Mesothelial cell of epicardium (in vitro differentiated cells): ENCODE data around the gene SLC10A1. TPM values are rescaled to one million over a fixed set of nuclear protein-coding genes. Genes with fewer than 3 reads are reported as not detected.

Experiments used
- DNase-seq, 2 experiments: peaks; one replicate each; pipeline ENCODE4 v3.0.0; 2021; ENCODE audit warnings: low spot score in 2 of 2; ENCODE audit not compliant: unreplicated experiment in 2 of 2
- H3K27ac Mint-ChIP-seq: 2 replicates; pipeline ENCODE4 v1.8.0; 2021; ENCODE audit warnings: mixed read lengths
- H3K27me3 Mint-ChIP-seq: 2 replicates; pipeline ENCODE4 v1.8.0; 2021; ENCODE audit warnings: low read depth, mixed read lengths
- H3K36me3 Mint-ChIP-seq: 2 replicates; pipeline ENCODE4 v1.8.0; 2021; ENCODE audit warnings: mixed read lengths
- H3K4me1 Mint-ChIP-seq: 2 replicates; pipeline ENCODE4 v1.8.0; 2021; ENCODE audit warnings: mixed read lengths
- H3K4me3 Mint-ChIP-seq: 2 replicates; pipeline ENCODE4 v1.8.0; 2021; ENCODE audit warnings: mild to moderate bottlenecking, moderate library complexity, mixed read lengths
- H3K9me3 Mint-ChIP-seq: 2 replicates; pipeline ENCODE4 v1.8.0; 2021; ENCODE audit warnings: mixed read lengths
- total RNA-seq: library from RNA; stranded (reverse); gene quantifications from 3 replicates; pipeline ENCODE4 v1.2.1, GENCODE V29; 2021
- TF ChIP-seq, protein P1 (sequence below): fragments of 200-600 bp; sonication (generic); IDR thresholded peaks from one replicate; pipeline ENCODE4 v1.5.0; 2021; ENCODE audit warnings: antibody characterized with exemption; ENCODE audit not compliant: unreplicated experiment

Gene SLC10A1
- total RNA-seq, 1 donor from 2014 or later, result not detected

- no peaks in the 10 kb centered on the region for H3K4me1 Mint-ChIP-seq
- H3K36me3 Mint-ChIP-seq, result no peaks in the 10 kb centered on the region
- DNase-seq, result no peak
- peaks cover 1% of the 10 kb centered on the region for H3K27me3 Mint-ChIP-seq
- no peaks in the 10 kb centered on the region for H3K9me3 Mint-ChIP-seq
- no peak overlapping the region for H3K4me3 Mint-ChIP-seq
- H3K27ac Mint-ChIP-seq, result no peak overlapping the region
- TF ChIP-seq, protein P1, sequence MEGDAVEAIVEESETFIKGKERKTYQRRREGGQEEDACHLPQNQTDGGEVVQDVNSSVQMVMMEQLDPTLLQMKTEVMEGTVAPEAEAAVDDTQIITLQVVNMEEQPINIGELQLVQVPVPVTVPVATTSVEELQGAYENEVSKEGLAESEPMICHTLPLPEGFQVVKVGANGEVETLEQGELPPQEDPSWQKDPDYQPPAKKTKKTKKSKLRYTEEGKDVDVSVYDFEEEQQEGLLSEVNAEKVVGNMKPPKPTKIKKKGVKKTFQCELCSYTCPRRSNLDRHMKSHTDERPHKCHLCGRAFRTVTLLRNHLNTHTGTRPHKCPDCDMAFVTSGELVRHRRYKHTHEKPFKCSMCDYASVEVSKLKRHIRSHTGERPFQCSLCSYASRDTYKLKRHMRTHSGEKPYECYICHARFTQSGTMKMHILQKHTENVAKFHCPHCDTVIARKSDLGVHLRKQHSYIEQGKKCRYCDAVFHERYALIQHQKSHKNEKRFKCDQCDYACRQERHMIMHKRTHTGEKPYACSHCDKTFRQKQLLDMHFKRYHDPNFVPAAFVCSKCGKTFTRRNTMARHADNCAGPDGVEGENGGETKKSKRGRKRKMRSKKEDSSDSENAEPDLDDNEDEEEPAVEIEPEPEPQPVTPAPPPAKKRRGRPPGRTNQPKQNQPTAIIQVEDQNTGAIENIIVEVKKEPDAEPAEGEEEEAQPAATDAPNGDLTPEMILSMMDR, result no peak
These were observed 44.6 kb upstream of the SLC10A1 start for GRCh38 chr14:69841656-69842055.

GRCh38 chr14:69839661-69840060 lies 42.6 kb upstream of the SLC10A1 start:
- DNase-seq, result no peak
- peaks cover 10% of the 10 kb centered on the region for H3K27me3 Mint-ChIP-seq
- TF ChIP-seq, protein P1, result no peak
- no peaks in the 10 kb centered on the region for H3K36me3 Mint-ChIP-seq
- no peak overlapping the region for H3K4me3 Mint-ChIP-seq
- no peaks in the 10 kb centered on the region for H3K4me1 Mint-ChIP-seq
- no peaks in the 10 kb centered on the region for H3K9me3 Mint-ChIP-seq
- no peak overlapping the region for H3K27ac Mint-ChIP-seq

DNA sequence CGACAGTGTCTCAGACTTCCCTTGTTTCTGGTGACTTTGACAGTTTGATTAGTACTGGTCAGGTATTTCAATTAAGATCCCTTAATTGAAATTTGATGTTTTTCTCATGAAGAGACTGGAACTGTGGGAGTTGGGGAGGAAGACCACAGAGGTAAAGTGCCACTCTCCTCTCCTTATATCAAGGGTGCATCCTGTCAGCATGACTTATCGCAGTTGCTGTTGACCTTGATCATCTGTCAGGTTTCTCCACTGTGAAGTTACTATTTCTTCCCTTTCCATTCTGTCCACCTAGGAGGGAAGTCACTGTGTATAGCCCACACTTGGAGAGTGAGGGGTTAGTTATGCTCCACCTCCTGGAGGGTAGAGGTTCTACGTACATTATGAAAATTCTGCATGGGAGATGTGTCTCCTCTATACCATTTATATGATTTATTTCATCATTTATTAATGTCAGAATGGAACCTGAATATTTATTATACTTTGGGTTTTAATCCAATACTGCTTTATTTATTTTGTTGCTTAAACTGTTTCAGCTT lies 41.9 kb upstream of the SLC10A1 start:
- H3K36me3 Mint-ChIP-seq, result no peaks in the 10 kb centered on the region
- DNase-seq, result no peak
- H3K4me3 Mint-ChIP-seq, result no peak overlapping the region
- H3K27ac Mint-ChIP-seq, result no peak overlapping the region
- no peaks in the 10 kb centered on the region for H3K4me1 Mint-ChIP-seq
- peaks cover 11% of the 10 kb centered on the region for H3K27me3 Mint-ChIP-seq
- no peaks in the 10 kb centered on the region for H3K9me3 Mint-ChIP-seq
- TF ChIP-seq, protein P1, result no peak

GRCh38 chr14:69828879-69829278 lies 31.8 kb upstream of the SLC10A1 start:
- peaks cover 23% of the 10 kb centered on the region for H3K9me3 Mint-ChIP-seq
- TF ChIP-seq, protein P1, result no peak
- no peaks in the 10 kb centered on the region for H3K4me1 Mint-ChIP-seq
- H3K27me3 Mint-ChIP-seq, result peaks cover 5% of the 10 kb centered on the region
- no peak overlapping the region for H3K27ac Mint-ChIP-seq
- no peaks in the 10 kb centered on the region for H3K36me3 Mint-ChIP-seq
- DNase-seq, result no peak
- H3K4me3 Mint-ChIP-seq, result no peak overlapping the region

- H3K4me1 Mint-ChIP-seq, result no peaks in the 10 kb centered on the region
- H3K27ac Mint-ChIP-seq, result no peak overlapping the region
- no peaks in the 10 kb centered on the region for H3K36me3 Mint-ChIP-seq
- no peak overlapping the region for H3K4me3 Mint-ChIP-seq
- peaks cover 23% of the 10 kb centered on the region for H3K9me3 Mint-ChIP-seq
- H3K27me3 Mint-ChIP-seq, result peaks cover 2% of the 10 kb centered on the region
- no peak for DNase-seq
- TF ChIP-seq, protein P1, result no peak
These were observed 31.3 kb upstream of the SLC10A1 start for GRCh38 chr14:69828354-69828753.

DNA sequence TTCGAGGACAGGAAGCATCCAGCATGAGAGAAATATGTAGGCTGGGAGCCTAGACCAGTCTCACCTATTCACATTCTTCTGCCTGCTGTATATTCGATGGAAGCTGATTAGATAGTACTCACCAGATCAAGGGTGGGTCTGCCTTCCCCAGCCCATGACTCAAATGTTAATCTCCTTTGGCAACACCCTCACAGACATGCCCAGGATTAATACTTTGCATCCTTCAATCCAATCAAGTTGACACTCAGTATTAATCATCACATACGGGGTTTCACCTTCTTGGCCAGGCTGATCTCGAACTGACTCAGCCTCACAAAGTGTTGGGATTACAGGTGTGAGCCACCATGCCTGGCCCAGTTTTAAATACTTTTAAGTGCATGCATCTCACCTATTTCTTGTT lies 30.5 kb upstream of the SLC10A1 start:
- DNase-seq, result no peak
- no peak overlapping the region for H3K27ac Mint-ChIP-seq
- TF ChIP-seq, protein P1, result no peak
- no peak overlapping the region for H3K4me3 Mint-ChIP-seq
- no peaks in the 10 kb centered on the region for H3K4me1 Mint-ChIP-seq
- no peaks in the 10 kb centered on the region for H3K36me3 Mint-ChIP-seq
- H3K27me3 Mint-ChIP-seq, result no peaks in the 10 kb centered on the region
- H3K9me3 Mint-ChIP-seq, result peaks cover 23% of the 10 kb centered on the region
